Kidney epithelial cell (primary cell): ENCODE data around the gene PCSK5. TPM values are rescaled to one million over a fixed set of nuclear protein-coding genes. Genes with fewer than 3 reads are reported as not detected.

Experiments
- DNase-seq: peaks from one replicate; pipeline ENCODE4 v3.0.0-alpha.2; 2010; ENCODE audit warnings: low read depth
- H3K27me3 ChIP-seq: 2 replicates; pipeline ENCODE4 v1.6.0; 2011; ENCODE audit warnings: low read length; ENCODE audit not compliant: control insufficient read depth, insufficient read depth
- H3K36me3 ChIP-seq: 2 replicates; pipeline ENCODE4 v1.5.1; 2011; ENCODE audit warnings: low read length; ENCODE audit not compliant: control insufficient read depth, insufficient read depth
- H3K4me3 ChIP-seq: 2 replicates; pipeline ENCODE4 v1.5.1; 2011; ENCODE audit warnings: low read depth, mild to moderate bottlenecking, control low read depth, low read length
- CTCF ChIP-seq: IDR thresholded peaks from 2 replicates; pipeline ENCODE4 v1.5.1; 2011; ENCODE audit warnings: mild to moderate bottlenecking, moderate library complexity, low read length, control low read depth, inconsistent platforms; ENCODE audit not compliant: insufficient read depth, poor library complexity, severe bottlenecking
- total RNA-seq: library from RNA; depleted of rRNA; stranded (reverse); fragments of >200 nt; gene quantifications from 2 replicates; pipeline ENCODE4 v1.2.3, GENCODE V29; 2015

PCSK5 gene
- total RNA-seq, 1 donor from 2014 or later, result 3.8 TPM

- Histone ChIP-seq H3K4me3 (no peak overlapping the region), H3K36me3 (no peaks in the 10 kb centered on the region), H3K27me3 (no peaks in the 10 kb centered on the region)
- DNase-seq, result no peak
- no peak for TF ChIP-seq CTCF
These were observed 445.6 kb downstream of the PCSK5 start for GRCh38 chr9:76336027-76336426.

- Histone ChIP-seq H3K4me3 (no peak overlapping the region), H3K36me3 (no peaks in the 10 kb centered on the region), H3K27me3 (no peaks in the 10 kb centered on the region)
- TF ChIP-seq CTCF, result no peak
- no peak for DNase-seq
These were observed 447.9 kb downstream of the PCSK5 start for GRCh38 chr9:76338418-76338817.

DNA sequence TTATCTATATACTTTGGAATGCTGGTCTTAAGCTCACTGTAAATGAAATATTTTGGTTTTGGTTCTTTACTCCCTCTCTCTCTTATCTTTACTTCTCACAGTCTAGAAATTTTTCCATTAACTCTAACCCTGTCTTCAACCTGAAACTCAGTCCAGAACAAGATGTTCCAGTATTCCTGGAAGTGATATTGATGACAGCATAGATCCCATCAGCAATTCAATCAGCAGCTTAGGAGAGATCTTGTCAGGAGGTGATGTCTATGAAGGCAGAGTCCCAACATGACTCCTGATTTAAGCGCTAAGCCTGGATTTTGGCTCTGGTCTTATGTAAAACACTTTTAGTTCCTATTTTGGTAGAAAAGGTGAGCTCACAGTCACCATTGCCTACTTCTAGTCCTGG is 451.1 kb downstream of the PCSK5 start:
- Histone ChIP-seq H3K4me3 (no peak overlapping the region), H3K36me3 (no peaks in the 10 kb centered on the region), H3K27me3 (no peaks in the 10 kb centered on the region)
- no peak for TF ChIP-seq CTCF
- DNase-seq, result no peak

DNA sequence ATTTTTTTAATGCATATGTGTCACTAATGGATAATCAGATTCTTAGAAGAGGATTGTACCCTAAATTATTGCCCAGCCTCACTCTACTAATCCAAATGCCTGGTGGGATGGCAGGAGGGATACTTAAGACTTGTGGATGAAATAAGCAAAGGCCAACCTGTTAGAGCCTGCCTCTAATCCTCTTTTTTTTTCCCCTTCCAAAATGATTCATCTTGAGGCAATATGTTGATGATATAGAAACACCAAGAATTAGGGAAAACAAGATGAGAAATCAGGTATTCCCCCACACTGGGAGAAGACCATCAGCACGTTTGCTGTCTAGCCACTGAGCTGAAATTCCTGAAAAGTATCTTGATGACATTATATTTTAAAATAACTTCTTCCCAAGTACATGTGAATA is 451.7 kb downstream of the PCSK5 start:
- Histone ChIP-seq H3K4me3 (no peak overlapping the region), H3K27me3 (no peaks in the 10 kb centered on the region), H3K36me3 (no peaks in the 10 kb centered on the region)
- DNase-seq, result no peak
- TF ChIP-seq CTCF, result no peak

DNA sequence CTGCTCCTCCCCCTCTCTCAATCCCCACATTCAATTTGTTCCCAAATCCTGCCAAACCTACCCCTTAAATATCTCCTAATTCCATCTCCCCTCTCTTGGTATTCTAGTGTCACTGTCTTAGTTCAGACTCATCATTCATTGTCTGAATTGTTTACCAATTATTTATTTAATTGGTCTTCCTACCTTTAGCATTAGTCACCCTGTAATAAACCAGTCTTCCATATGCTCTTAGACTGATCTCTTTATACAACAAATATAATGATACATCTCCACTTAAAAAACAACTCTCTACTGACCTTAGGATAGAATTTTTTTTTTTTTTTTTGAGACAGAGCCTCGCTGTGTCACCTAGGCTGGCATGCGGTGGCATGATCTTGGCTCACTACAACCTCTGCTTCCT is 452.4 kb downstream of the PCSK5 start:
- Histone ChIP-seq H3K4me3 (no peak overlapping the region), H3K27me3 (no peaks in the 10 kb centered on the region), H3K36me3 (no peaks in the 10 kb centered on the region)
- no peak for TF ChIP-seq CTCF
- no peak for DNase-seq

- H3K36me3 ChIP-seq, result no peaks in the 10 kb centered on the region
- no peak overlapping the region for H3K4me3 ChIP-seq
- no peaks in the 10 kb centered on the region for H3K27me3 ChIP-seq
- TF ChIP-seq CTCF, result no peak
- DNase-seq, result no peak
These were observed 459.4 kb downstream of the PCSK5 start for GRCh38 chr9:76349865-76350264.
